CD8-positive, alpha-beta memory T cell (primary cell): ENCODE data around the gene HDAC6. TPM values are rescaled to one million over a fixed set of nuclear protein-coding genes. Genes with fewer than 3 reads are reported as not detected.

Experiments
- polyA plus RNA-seq: library from polyadenylated mRNA; unstranded; fragments of 300-500 nt; fragmentation: Illumina TruSeq; gene quantifications from one replicate; pipeline ENCODE4 v1.2.3, GENCODE V29; 2021
- total RNA-seq, 2 experiments: library from RNA; stranded (reverse); gene quantifications; one replicate each; pipeline ENCODE4 v1.2.3, GENCODE V29; 2021

HDAC6 gene
- total and polyA plus RNA-seq, 3 experiments from 2014 or later = 25.7 to 65.0 (median 53.5) TPM

Other genes starting within 250 kb of the HDAC6 start
- 100 to 1,000 TPM; 245 to 255 TPM for gene RBM3, start 227.6 kb upstream of the HDAC6 start, total RNA-seq
- gene RBM3, start 227.6 kb upstream of the HDAC6 start, polyA plus RNA-seq = 272 TPM
- 10 to 100 TPM; 47.5 to 48.0 TPM for gene WDR13, start 204.6 kb upstream of the HDAC6 start, total RNA-seq
- gene WDR13, start 204.6 kb upstream of the HDAC6 start, polyA plus RNA-seq = 48.3 TPM
- gene WAS, start 118.3 kb upstream of the HDAC6 start, total RNA-seq = 10 to 100 TPM; 81.9 to 84.0 TPM
- gene WAS, start 118.3 kb upstream of the HDAC6 start, polyA plus RNA-seq = 33.5 TPM
- 10 to 100 TPM; 32.1 to 33.2 TPM for gene SUV39H1, start 105.3 kb upstream of the HDAC6 start, total RNA-seq
- 17.2 TPM for gene SUV39H1, start 105.3 kb upstream of the HDAC6 start, polyA plus RNA-seq
- gene GLOD5, start 40.3 kb upstream of the HDAC6 start, total RNA-seq = not detected
- gene GLOD5, start 40.3 kb upstream of the HDAC6 start, polyA plus RNA-seq = not detected
- gene GATA1, start 15.5 kb upstream of the HDAC6 start, total RNA-seq = not detected
- not detected for gene GATA1, start 15.5 kb upstream of the HDAC6 start, polyA plus RNA-seq
- gene ERAS, start 24.4 kb downstream of the HDAC6 start, total RNA-seq = under 1 TPM in 1 of 2 experiments, not detected in 1; 0.18 TPM
- gene ERAS, start 24.4 kb downstream of the HDAC6 start, polyA plus RNA-seq = not detected
- 1 to 10 TPM; 2.3 to 3.2 TPM for gene PCSK1N, start 33.5 kb downstream of the HDAC6 start, total RNA-seq
- 11.1 TPM for gene PCSK1N, start 33.5 kb downstream of the HDAC6 start, polyA plus RNA-seq
- 10 to 100 TPM; 87.5 to 93.6 TPM for gene TIMM17B, start 95.7 kb downstream of the HDAC6 start, total RNA-seq
- gene TIMM17B, start 95.7 kb downstream of the HDAC6 start, polyA plus RNA-seq = 68.5 TPM
- 100 to 1,000 TPM; 101 to 106 TPM for gene PQBP1, start 95.9 kb downstream of the HDAC6 start, total RNA-seq
- gene PQBP1, start 95.9 kb downstream of the HDAC6 start, polyA plus RNA-seq = 83.5 TPM
- 10 to 100 TPM; 27.1 to 27.2 TPM for gene SLC35A2, start 109.6 kb downstream of the HDAC6 start, total RNA-seq
- 13.2 TPM for gene SLC35A2, start 109.6 kb downstream of the HDAC6 start, polyA plus RNA-seq
- 100 to 1,000 TPM; 269 to 273 TPM for gene PIM2, start 117.0 kb downstream of the HDAC6 start, total RNA-seq
- gene PIM2, start 117.0 kb downstream of the HDAC6 start, polyA plus RNA-seq = 212 TPM
- gene OTUD5, start 155.5 kb downstream of the HDAC6 start, total RNA-seq = 10 to 100 TPM; 67.3 to 69.1 TPM
- gene OTUD5, start 155.5 kb downstream of the HDAC6 start, polyA plus RNA-seq = 47.5 TPM
- 1 to 10 TPM in 1 of 2 experiments, under 1 TPM in 1; 0.72 to 1.1 TPM for gene KCND1, start 169.8 kb downstream of the HDAC6 start, total RNA-seq
- 0.06 TPM for gene KCND1, start 169.8 kb downstream of the HDAC6 start, polyA plus RNA-seq
- gene GRIPAP1, start 200.2 kb downstream of the HDAC6 start, total RNA-seq = 10 to 100 TPM; 56.8 to 57.7 TPM
- 21.2 TPM for gene GRIPAP1, start 200.2 kb downstream of the HDAC6 start, polyA plus RNA-seq
- gene TFE3, start 241.3 kb downstream of the HDAC6 start, total RNA-seq = 10 to 100 TPM; 32.4 to 35.4 TPM
- 7.7 TPM for gene TFE3, start 241.3 kb downstream of the HDAC6 start, polyA plus RNA-seq